GM19324 (cell line): ENCODE data around the gene EXOSC1.
"Not testable (repeated sequence)": the region's sequence is repeated elsewhere in the genome, so short reads cannot be mapped to it uniquely, and the experiment has no call there.

Experiments
- ATAC-seq: cut with Tn5 transposase; IDR thresholded peaks from one replicate; pipeline ENCODE4 v1.9.1; 2021; ENCODE audit warnings: mild to moderate bottlenecking, moderate library complexity; ENCODE audit not compliant: unreplicated experiment, low FRiP score

The EXOSC1 gene

GRCh38 chr10:97459933-97460332 is 14.1 kb upstream of the EXOSC1 start:
- ATAC-seq, result no peak

- ATAC-seq, result no peak
Observed at GRCh38 chr10:97459111-97459510, 13.3 kb upstream of the EXOSC1 start.

- ATAC-seq, result no peak
Observed at GRCh38 chr10:97456686-97457065, 10.9 kb upstream of the EXOSC1 start.

DNA sequence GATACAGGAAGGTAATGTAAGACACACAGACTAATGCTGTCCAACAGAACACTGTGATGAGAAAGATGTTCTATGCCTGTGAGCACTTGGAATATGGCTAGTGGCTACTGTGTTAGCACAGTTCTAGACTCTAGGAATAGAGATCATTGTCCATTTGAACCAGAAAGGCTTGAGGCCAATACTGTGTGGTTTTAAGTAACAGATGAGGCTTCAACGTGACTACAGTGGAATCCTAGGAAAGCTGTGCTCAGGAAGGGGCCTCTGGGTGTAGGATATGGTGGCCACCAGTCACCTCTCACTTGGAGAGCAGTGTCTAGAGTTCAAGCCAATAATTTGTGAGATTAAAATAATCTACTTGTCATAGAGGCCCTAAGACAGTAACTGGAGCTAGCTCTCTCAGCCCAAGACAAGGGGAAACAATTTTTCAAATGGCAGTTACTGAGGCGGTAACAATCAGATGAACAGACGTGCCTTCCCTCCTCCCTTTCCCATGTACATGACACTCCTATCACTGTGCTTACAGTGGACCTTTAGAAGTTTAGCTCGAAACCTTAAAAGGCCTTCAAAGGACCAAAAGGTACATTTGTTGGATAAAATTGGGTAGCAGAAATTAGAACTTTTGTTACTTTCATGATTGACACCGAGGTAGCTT is 10.4 kb upstream of the EXOSC1 start:
- ATAC-seq, result no peak

DNA sequence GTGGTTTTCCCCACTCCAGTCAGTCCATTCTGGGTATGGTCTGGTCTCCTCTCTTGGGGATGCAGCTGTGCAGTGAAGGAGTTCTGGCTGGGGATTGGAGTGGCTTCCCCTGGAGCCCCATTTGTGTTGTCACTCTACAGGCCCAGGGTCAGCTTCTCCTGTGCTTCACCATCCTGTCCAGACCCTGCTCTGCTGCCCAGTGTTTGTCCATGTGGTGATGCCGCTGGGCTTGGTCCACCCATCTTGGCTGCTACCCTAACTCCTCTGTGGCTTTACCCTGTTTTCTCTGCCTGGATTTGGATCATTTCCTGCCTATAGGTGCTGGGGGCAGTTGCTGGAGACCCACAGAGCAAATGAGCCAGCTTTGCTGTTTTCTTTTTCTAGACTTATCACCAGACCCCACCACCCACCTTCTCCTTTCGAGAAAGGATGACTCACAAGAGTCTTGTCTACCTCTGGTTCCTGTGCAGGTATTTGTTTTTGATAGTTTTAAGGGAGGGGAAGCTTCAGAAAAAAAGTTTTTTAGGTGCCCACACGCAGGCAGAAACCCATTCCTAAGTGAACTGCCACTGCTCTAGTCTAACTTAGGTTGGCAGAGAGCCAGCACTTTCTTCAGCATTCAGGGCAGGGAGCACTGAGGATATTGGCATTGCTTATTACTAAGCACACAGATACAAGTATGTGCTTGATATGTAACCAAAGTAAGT is 8.7 kb upstream of the EXOSC1 start:
- no peak for ATAC-seq

DNA sequence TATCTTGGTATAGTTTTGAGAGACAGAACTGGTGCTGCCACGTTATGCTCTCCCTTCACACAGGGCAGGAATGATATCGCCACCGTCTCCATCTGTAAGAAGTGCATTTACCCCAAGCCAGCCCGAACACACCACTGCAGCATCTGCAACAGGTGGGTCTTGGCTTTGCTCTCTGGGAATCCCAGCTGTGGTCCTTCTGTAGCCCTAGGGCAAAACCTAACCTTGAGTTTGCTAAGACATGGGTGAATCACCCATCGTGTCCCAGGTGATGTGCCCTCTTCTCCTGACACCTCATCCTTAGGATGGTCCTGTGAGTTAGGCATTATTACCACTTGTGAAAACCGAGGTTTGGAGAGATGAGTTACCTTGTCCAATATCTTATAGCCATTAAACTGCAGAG is 6.5 kb upstream of the EXOSC1 start:
- no peak for ATAC-seq

DNA sequence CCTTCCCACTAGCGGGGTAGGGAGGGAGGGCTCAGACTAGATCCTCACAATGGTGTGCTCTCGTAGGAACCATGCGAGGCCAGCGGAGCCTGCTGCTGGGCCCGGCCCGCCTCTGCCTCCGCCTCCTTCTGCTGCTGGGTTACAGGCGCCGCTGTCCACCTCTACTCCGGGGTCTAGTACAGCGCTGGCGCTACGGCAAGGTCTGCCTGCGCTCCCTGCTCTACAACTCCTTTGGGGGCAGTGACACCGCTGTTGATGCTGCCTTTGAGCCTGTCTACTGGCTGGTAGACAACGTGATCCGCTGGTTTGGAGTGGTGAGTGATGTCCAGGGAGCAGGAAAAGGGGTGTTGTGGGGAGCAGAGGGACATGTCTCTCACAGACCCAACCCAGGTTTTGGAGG is 5.8 kb upstream of the EXOSC1 start:
- no peak for ATAC-seq

DNA sequence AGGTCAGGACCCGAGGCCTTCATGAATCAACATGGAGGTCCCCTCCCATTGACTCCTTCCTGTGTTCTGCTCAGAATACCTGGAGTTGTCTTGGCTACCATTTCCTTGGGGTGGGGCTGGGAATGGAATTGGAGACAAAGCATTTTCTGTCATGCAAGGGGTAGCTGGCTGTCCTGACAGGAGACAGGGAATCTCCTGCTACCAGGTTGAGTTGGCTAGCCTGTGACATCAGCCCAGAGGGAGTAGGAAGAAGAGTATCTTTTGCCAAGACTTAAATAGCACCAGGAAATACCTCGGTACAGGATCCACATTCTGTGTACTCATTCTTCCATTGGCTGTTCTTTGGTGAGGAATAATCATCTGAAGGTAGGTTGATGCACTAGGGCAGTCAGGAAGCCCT is 5.0 kb upstream of the EXOSC1 start:
- no peak for ATAC-seq

DNA sequence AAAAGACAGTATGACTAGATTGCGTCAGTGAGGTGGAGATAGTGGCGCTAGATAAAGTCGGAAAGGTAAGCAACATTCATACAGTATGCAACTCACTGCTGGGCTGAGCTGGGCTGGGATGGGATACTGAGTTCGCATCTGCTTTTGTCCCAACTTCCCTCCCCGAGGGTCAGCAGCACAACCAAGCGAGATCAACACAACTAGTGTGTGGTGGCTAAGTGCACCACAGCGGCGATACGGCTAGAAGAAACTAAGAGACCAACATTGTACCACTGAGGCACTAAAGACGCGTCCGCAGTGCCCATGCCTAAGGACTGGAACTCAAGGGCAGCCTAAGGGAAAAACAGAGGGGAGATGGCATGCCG is 467 bp downstream of the EXOSC1 start:
- no peak for ATAC-seq

DNA sequence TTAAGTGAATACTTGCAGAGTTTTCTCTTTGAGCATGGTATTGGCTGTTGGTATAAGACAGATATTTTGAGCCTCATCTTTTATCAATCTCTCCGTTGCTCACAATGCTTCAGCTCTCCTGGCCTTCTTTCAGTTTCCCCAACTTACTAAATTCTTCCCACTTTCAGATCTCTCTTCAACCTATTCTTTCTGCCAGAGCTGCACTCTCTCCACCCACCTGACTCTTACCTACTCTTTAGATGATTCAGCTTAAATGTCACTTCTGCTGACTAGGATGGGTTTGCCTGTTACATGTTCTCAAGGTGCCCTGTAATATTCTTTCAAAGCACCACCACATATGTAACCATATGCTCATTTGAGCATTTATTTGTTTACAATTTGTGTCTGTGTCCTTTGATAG is 1.6 kb downstream of the EXOSC1 start:
- no peak for ATAC-seq

DNA sequence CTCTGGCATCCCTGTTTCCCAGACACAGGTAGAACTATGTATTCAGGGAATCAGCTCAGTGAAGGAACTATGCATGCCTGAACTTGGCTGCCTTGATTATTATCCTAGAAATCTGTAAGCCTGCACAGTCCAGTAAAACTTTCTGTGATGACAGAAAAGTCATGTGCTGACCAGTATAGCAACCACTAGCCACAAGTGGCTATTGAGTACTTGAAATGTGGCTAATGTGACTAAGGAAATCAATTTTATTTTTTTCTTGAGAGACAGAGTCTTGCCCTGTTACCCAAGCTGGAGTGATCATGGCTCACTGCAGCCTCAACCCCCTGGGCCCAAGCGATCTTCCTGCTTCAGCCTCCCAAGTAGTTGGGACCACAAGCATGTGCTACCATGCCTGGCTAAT is 3.5 kb downstream of the EXOSC1 start:
- no peak for ATAC-seq

GRCh38 chr10:97435211-97435610 is 10.6 kb downstream of the EXOSC1 start:
- ATAC-seq, result no peak

DNA sequence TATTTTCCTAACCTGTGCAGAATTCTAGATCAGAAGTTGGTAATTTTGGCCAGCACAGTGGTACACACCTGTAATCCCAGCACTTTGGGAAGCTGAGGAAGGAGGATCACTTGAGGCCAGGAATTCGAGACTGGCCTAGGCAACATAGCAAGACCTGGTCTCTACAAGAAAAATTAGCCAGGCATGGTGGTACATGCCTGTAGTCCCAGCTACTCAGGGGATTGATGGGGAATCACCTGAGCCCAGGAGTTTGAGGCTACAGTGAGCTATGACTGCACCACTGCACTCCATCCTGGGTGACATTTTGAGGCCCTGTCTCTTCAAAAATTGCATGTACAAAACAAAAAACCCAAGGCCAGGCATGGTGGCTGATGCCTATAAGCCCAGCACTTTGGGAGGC is 11.2 kb downstream of the EXOSC1 start:
- ATAC-seq, result no peak

- no peak for ATAC-seq
Observed at GRCh38 chr10:97434055-97434454, 11.8 kb downstream of the EXOSC1 start.

- ATAC-seq, result no peak
Observed at GRCh38 chr10:97428572-97428981, 17.2 kb downstream of the EXOSC1 start.

DNA sequence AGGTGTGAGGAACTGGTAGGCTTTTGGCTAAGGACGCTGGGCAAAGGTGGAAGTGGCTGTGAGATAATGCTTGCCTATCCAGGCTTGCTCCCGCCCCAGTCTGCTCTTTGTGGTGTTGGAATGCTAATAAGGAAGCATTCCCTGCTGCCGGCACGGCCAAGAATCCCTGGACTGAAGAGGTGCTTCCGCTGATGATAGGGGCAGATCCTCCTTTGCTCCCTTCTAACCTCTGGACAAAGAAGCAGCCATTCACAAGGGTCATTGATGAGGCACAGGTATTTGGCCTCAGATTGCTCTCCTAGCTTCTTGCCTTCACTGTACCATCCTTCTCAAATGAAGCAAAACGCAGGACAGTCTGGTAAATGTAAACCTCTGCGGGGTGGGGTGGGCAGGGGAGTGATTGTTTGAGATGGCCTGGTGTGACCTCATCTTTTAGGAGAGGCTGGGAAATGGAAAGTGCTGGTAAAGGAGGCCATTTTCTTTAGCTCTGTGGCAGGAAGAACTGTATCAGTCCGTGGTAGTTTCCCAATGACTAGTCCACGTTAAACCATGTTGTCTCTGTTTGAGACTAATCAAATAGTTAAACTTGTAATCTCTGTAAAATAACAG is 18.1 kb downstream of the EXOSC1 start:
- no peak for ATAC-seq

GRCh38 chr10:97426776-97427570 is 18.8 kb downstream of the EXOSC1 start:
- ATAC-seq, result no peak

DNA sequence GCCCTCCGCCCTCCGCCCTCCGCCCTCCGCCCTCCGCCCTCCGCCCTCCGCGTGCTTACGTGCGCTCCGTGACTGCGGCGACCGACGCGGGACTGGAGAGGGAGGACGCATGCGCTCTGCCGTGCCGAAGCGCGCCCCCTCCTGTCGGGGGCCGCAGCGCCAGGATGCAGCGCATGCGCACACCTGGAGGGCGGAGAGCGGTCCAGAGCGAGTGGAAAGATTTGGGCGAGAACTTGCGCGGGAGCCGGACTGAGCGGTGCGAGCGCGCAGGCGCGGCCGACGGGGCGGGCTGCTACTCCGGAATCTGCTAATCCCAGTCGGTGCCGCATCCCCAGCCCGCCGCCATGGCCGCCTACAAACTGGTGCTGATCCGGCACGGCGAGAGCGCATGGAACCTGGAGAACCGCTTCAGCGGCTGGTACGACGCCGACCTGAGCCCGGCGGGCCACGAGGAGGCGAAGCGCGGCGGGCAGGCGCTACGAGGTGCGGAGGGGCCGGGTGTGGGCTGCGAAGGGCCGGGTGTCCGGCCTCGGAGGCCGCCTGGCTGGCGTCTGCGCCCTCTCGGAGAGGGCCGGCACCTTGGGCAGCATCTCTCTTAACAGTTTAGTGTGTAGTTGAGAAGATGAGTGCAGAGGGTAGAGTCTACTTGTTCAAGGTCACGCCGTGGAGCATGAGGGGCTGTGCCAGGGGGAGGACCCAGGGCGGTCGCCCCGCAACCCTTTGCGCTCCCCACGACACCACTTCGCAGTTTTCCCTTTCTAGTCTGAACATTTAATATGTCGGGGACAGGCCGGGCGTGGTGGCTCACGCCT is 19.6 kb downstream of the EXOSC1 start, which contains the start of gene PGAM1:
Gene PGAM1, plus strand, starts transcription at position 228 of the 812 bp plus-strand sequence. Its CDS starts 117 bp downstream, at position 345.
- ATAC-seq, result peak; percentile 92

DNA sequence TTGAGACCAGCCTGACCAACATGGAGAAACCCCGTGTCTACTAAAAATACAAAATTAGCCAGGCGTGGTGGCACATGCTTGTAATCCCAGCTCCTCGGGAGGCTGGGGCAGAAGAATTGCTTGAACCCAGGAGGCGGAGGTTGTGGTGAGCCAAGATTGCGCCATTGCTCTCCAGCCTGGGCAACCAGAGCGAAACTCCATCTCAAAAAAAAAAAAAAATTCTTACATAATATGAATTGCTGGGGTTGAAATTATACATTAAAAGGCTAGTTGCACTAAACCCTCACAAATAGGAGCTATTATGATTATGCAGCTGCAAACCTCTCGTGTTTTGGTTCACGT is 22.1 kb downstream of the EXOSC1 start:
- ATAC-seq, result not testable (repeated sequence)

DNA sequence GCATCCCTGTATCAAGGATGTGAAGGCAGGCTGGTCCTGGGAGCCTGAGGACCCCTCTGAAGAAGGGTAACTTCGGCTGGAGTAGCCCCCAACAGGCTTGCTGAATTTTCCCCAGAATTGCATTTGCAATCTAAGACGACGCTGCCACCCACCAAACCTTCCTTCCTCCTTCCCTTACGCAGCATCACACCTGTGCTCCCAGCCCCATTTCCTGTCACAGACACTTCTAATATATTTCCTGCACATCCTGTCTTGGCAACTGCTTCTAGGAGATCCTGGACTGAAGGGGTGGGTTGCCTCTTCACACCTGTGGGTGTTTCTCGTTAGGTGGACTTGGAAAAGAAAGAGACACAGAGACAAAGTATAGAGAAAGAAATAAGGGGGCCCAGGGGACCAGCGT is 29.2 kb downstream of the EXOSC1 start:
- ATAC-seq, result no peak
